AG09319 (cell line): ENCODE data around the gene SLC12A7.

Source experiments
- DNase-seq: peaks from one replicate; pipeline ENCODE4 v3.0.0-alpha.2; 2010; ENCODE audit warnings: low read depth; ENCODE audit errors: extremely low read depth
- CTCF ChIP-seq: IDR thresholded peaks from 2 replicates; pipeline ENCODE4 v1.5.1; 2011; ENCODE audit warnings: low read depth, mild to moderate bottlenecking, inconsistent platforms, low read length, moderate library complexity

Gene SLC12A7

GRCh38 chr5:1016476-1016875 lies 95.4 kb downstream of the SLC12A7 start:
- no peak for DNase-seq
- TF ChIP-seq CTCF = no peak

GRCh38 chr5:1016036-1016435 lies 95.8 kb downstream of the SLC12A7 start:
- TF ChIP-seq CTCF = no peak
- DNase-seq = no peak

GRCh38 chr5:1015507-1015906 lies 96.4 kb downstream of the SLC12A7 start:
- DNase-seq = no peak
- no peak for TF ChIP-seq CTCF

GRCh38 chr5:1014781-1015221 lies 97.1 kb downstream of the SLC12A7 start:
- no peak for DNase-seq
- TF ChIP-seq CTCF = no peak

- DNase-seq = no peak
- TF ChIP-seq CTCF = no peak
Observed at GRCh38 chr5:1014346-1014745, 97.5 kb downstream of the SLC12A7 start.

GRCh38 chr5:1013948-1014301 lies 97.9 kb downstream of the SLC12A7 start:
- no peak for DNase-seq
- TF ChIP-seq CTCF = no peak

- no peak for TF ChIP-seq CTCF
Observed at GRCh38 chr5:1013238-1013947, 98.5 kb downstream of the SLC12A7 start.

More at GRCh38 chr5:1013238-1013947, 98.5 kb downstream of the SLC12A7 start:
- no peak for DNase-seq
